ENCODE measurements around the gene DPF1. TPM values are rescaled to one million over a fixed set of nuclear protein-coding genes. Genes with fewer than 3 reads are reported as not detected.
A peak's percentile ranks its signal among the peaks of the same experiment; 100 is the strongest.
"Not testable (repeated sequence)": the region's sequence is repeated elsewhere in the genome, so short reads cannot be mapped to it uniquely, and the experiment has no call there.

The DPF1 gene
- total and polyA plus RNA-seq, 8 donors, result 0.19 to 0.37 (median 0.26) TPM; not detected in 5

DNA sequence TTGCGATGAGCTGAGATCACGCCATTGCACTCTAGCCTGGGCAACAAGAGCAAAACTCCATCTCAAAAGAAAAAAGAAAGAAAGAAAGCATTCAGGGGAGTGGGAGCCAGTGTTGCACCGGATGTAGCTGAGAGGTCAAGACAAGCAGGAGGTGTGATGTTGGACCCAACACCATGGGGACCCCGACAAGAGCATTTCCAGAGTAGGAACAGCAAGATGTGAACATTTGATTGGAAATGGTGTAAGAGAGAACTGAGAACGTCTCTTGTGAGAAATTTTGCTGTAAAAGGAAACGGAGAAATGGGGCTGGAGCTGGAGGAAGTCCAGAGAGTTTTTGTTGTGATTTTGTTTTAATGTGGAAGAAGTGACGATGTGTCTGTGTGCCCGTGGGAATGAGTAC, 15.8 kb upstream of the DPF1 start:
- DNase-seq (no peak), ATAC-seq (no peak), FAIRE-seq (no peak)
- Histone ChIP-seq H3K9me3 (no peaks in the 10 kb centered on the region), H3K4me3 (no peak overlapping the region), H3K36me3 (no peaks in the 10 kb centered on the region), H3K27ac (no peak overlapping the region), H3K27me3 (no peaks in the 10 kb centered on the region), H3K4me1 (no peaks in the 10 kb centered on the region)
- WGBS, 2 donors, result 54 to 63% methylated on average over 8 of the region's 8 CpGs
- TF ChIP-seq, protein P1, sequence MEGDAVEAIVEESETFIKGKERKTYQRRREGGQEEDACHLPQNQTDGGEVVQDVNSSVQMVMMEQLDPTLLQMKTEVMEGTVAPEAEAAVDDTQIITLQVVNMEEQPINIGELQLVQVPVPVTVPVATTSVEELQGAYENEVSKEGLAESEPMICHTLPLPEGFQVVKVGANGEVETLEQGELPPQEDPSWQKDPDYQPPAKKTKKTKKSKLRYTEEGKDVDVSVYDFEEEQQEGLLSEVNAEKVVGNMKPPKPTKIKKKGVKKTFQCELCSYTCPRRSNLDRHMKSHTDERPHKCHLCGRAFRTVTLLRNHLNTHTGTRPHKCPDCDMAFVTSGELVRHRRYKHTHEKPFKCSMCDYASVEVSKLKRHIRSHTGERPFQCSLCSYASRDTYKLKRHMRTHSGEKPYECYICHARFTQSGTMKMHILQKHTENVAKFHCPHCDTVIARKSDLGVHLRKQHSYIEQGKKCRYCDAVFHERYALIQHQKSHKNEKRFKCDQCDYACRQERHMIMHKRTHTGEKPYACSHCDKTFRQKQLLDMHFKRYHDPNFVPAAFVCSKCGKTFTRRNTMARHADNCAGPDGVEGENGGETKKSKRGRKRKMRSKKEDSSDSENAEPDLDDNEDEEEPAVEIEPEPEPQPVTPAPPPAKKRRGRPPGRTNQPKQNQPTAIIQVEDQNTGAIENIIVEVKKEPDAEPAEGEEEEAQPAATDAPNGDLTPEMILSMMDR (IDR thresholded peaks at IDR 0.05), result no peak
- intact Hi-C loops (cut with DNase I), result loop anchor here (5.0 to 10.0 kb wide), 2 partner anchors 85 to 92 kb away; no protein-coding TSS in a partner anchor

GRCh38 chr19:38234615-38235014, 10.6 kb upstream of the DPF1 start:
- TF ChIP-seq, protein P1 (IDR thresholded peaks at IDR 0.05), result no peak
- no peak for ATAC-seq
- intact Hi-C loops (cut with DNase I), result no loop called here

DNA sequence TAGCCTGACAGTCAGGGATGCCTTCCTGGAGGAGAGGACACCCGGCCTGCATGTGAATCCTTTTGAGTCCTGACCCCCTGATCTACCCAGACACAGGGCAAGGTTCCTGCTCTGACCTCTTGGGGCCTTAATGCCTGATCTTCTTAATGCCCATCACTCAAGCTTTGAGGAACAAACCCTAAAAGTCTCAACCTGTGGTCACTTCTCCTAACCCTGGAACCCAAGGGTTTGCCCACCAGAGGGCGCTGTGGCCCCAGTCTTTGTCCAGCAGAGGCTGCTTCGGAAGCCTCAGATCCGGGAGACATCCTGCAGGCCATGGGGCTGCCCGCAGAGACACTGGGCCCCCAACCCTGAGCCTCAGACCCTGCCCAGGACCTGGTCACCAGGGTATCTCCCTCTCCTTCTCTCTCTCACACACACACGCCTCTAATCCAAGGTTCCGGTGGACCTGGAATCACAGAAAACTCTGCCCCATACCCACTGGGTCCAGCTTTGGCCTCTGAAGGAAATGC, 9.8 kb upstream of the DPF1 start:
- FAIRE-seq (no peak), ATAC-seq (peak; percentile 68 to 93 (median 84)), DNase-seq (peak; percentile 48 to 97 (median 80))
- TF ChIP-seq, protein P1 (IDR thresholded peaks at IDR 0.05), result peak; percentile 73 to 83 (median 81)
- peaks cover 0 to 5% (median 0%) of the 10 kb centered on the region in 3 donors for H3K4me1 ChIP-seq
- H3K36me3 ChIP-seq, result no peaks in the 10 kb centered on the region
- no peaks in the 10 kb centered on the region for H3K9me3 ChIP-seq
- no peak overlapping the region for H3K4me3 ChIP-seq
- 23 to 24% methylated on average over 7 of the region's 7 CpGs for WGBS, 2 donors
- intact Hi-C loops (cut with DNase I), result no loop called here
- H3K27me3 ChIP-seq, result peaks cover 0 to 4% (median under 1%) of the 10 kb centered on the region in 4 donors
- no peak overlapping the region for H3K27ac ChIP-seq

More at GRCh38 chr19:38234615-38235014, 10.6 kb upstream of the DPF1 start:
- H3K4me3 ChIP-seq, result no peak overlapping the region
- no peaks in the 10 kb centered on the region for H3K9me3 ChIP-seq
- no peaks in the 10 kb centered on the region for H3K4me1 ChIP-seq
- H3K36me3 ChIP-seq, result no peaks in the 10 kb centered on the region
- 72 to 85% methylated on average over 4 of the region's 4 CpGs for WGBS, 2 donors
- H3K27ac ChIP-seq, result no peak overlapping the region
- H3K27me3 ChIP-seq, result no peaks in the 10 kb centered on the region
- no peak for FAIRE-seq
- no peak for DNase-seq

DNA sequence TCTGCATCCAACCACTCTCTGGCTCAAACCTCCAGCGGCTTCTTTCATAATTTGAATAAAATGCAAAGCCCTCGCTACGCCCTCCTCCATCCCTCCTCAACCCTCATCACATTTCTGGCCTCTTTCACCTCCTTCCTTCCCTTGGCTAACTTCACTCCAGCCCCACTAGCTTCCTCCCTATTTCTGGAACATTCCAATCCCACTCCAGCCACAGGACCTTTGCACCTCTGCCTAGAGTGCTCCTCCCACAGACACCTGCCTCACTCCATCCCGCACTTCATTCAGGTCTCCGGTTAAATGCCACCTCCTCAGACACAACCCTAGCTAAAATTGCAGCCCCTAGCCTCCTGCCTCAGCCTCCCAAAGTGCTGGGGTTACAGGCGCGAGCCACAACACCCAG, 7.9 kb upstream of the DPF1 start:
- no peak overlapping the region for H3K4me3 ChIP-seq
- ATAC-seq (no peak), DNase-seq (no peak), FAIRE-seq (no peak)
- H3K4me1 ChIP-seq, result peaks cover 0 to 7% (median 0%) of the 10 kb centered on the region in 3 donors
- no peak overlapping the region for H3K27ac ChIP-seq
- peaks cover 0 to 5% (median 2%) of the 10 kb centered on the region in 4 donors for H3K27me3 ChIP-seq
- intact Hi-C loops (cut with DNase I), result no loop called here
- H3K9me3 ChIP-seq, result no peaks in the 10 kb centered on the region
- WGBS, 2 donors, result 73 to 81% methylated on average over 7 of the region's 7 CpGs
- H3K36me3 ChIP-seq, result no peaks in the 10 kb centered on the region
- TF ChIP-seq, protein P1 (IDR thresholded peaks at IDR 0.05), result no peak

GRCh38 chr19:38230506-38231133, 6.6 kb upstream of the DPF1 start:
- DNase-seq; intact Hi-C loops (cut with DNase I); H3K36me3 ChIP-seq; H3K4me3 ChIP-seq; H3K27ac ChIP-seq; H3K9me3 ChIP-seq; ATAC-seq; H3K4me1 ChIP-seq; FAIRE-seq; H3K27me3 ChIP-seq: not testable (repeated sequence)
- WGBS, 2 donors, result 61 to 85% methylated on average over 2 to 3 of the region's 3 CpGs

Data from pancreas (tissue), 10 donors.